HG03196 (cell line): ENCODE results near the gene SPTBN4.
A peak's percentile ranks its signal among the peaks of the same experiment; 100 is the strongest.
"Not testable (repeated sequence)": the region's sequence is repeated elsewhere in the genome, so short reads cannot be mapped to it uniquely, and the experiment has no call there.

ENCODE experiments used
- ATAC-seq: cut with Tn5 transposase; IDR thresholded peaks from one replicate; pipeline ENCODE4 v1.9.1; 2021; ENCODE audit not compliant: unreplicated experiment

SPTBN4 gene

DNA sequence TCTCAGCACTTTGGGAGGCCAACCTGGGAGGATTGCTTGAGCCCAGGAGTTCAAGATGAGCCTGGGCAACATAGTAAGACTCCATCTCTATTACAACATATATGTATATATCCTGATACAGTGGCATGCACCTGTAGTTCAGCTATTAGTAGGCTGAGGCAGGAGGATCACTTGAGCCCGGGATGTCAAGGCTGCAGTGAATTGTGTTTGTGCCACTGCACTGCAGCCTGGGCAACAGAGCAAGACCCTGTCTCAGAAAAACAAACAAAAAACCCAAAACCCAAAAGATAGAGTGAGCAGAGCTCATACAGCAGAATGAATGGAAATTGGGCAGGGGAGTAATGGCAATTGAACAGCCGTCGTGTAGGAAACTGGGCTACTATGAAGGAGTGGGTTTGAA is 92.6 kb downstream of the SPTBN4 start:
- ATAC-seq = no peak

DNA sequence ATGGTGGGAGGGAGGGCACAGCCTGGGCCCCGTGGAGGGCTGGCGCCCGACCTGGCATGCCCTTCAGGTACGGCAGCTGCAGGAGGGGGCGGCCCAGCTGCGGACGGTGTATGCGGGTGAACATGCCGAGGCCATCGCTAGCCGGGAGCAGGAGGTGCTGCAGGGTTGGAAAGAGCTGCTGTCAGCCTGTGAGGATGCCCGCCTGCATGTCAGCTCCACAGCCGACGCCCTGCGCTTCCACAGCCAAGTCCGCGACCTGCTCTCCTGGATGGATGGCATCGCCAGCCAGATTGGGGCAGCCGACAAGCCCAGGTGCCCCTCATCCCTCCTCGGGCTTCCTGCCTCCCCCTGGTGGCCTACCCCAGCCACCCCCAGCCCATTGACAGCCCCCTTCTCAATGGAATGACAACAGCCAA is 93.3 kb downstream of the SPTBN4 start:
- no peak for ATAC-seq

GRCh38 chr19:40561947-40562346 is 95.1 kb downstream of the SPTBN4 start:
- ATAC-seq = no peak

- not testable (repeated sequence) for ATAC-seq
These were observed 97.7 kb downstream of the SPTBN4 start for GRCh38 chr19:40564535-40564934.

DNA sequence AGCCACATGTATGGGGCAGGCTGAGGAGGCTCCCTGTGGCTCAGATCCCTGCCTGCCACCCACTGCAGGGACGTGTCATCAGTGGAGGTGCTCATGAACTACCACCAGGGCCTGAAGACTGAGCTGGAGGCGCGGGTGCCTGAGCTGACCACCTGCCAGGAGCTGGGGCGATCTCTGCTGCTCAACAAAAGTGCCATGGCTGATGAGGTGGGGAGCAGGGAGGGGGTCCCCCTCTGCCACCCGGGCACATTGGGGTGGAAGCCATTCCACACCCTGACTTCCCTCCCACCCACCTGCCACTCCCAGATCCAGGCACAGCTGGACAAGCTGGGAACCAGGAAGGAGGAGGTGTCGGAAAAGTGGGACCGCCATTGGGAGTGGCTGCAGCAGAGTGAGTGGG is 98.6 kb downstream of the SPTBN4 start:
- ATAC-seq = no peak

DNA sequence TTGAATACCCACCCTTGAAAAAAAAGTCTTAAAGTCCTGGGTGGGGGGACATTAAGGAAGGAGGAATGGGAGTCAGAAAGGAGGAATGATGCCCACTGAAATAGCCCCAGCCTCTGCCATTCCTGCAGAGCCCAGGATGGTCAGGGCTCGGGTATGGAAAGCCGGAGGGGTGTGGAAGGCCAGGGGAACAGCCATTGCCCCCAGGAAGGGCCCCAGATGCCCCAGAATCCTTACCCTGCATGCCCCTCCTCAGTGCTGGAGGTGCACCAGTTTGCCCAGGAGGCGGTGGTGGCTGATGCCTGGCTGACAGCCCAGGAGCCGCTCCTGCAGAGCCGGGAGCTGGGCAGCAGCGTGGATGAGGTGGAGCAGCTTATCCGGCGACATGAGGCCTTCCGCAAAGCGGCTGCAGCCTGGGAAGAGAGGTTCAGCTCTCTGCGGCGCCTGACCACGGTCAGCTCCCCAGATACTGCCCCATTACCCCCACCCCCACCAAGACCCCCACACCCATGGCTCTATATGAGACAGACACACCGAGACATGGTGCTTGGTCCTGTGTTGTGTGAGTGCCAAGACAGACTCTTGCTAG is 99.2 kb downstream of the SPTBN4 start:
- no peak for ATAC-seq

DNA sequence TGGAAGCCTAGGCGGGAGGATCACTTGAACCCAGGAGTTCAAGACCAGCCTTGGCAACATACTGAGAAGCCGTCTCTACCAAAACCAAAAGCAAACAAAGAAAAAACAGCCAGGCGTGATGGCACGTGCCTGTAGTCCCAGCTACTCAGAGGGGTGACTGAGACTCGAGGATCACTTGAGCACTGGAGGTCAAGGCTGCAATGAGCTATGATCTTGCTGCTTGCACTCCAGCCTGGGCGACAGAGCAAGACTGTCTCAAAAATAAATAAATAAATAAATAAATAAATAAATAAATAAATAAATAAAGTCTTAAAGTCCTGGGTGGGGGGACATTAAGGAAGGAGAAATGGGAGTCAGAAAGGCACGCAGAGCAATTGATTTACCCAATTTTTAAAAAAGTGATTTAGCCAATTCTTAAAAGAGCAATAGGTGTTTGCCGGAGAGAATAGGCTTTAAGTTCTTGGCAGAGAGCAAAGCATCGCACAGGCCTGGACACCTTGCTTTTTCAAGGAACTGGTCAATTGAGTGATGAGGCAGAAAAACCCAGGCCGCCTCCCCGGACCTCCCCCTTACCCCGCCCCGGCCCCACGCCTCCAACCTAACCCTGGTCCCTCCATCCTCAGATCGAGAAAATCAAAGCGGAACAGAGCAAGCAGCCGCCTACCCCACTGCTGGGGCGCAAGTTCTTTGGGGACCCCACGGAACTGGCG is 100.4 kb downstream of the SPTBN4 start:
- ATAC-seq = no peak

- no peak for ATAC-seq
These were observed 101.1 kb downstream of the SPTBN4 start for GRCh38 chr19:40567750-40568494.

- ATAC-seq = peak; percentile 75
These were observed 103.7 kb downstream of the SPTBN4 start for GRCh38 chr19:40570313-40571004.

GRCh38 chr19:40571005-40571318 is 104.2 kb downstream of the SPTBN4 start:
- ATAC-seq = no peak

DNA sequence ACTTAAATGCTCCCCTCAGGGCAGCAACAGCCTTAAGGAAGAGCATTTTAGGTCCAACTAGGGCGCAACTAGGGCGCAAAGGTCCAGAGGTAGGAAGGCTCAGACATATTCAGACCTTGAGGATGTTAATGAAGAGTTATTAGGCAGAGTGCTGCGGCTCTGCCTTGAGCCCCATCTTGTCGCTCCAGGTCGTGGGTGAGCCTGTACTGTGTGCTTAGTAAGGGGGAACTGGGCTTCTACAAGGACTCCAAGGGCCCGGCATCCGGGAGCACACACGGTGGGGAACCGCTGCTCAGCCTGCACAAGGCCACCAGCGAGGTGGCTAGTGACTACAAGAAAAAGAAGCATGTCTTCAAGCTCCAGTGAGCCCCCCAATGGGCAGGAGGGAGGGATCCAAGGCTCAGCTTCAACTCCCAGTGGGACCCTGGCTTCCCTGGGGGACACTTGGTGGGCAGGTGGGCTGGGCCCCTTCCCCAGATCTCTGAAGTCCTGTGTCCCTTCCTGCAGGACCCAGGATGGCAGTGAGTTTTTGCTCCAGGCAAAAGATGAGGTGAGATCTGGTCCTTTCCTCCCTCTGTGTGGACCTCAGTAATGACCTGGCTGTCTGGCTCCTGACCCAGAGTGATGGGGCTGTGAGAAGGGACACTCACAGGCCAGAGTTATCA is 105.2 kb downstream of the SPTBN4 start:
- ATAC-seq = no peak

- no peak for ATAC-seq
These were observed 108.5 kb downstream of the SPTBN4 start for GRCh38 chr19:40575326-40575725.

DNA sequence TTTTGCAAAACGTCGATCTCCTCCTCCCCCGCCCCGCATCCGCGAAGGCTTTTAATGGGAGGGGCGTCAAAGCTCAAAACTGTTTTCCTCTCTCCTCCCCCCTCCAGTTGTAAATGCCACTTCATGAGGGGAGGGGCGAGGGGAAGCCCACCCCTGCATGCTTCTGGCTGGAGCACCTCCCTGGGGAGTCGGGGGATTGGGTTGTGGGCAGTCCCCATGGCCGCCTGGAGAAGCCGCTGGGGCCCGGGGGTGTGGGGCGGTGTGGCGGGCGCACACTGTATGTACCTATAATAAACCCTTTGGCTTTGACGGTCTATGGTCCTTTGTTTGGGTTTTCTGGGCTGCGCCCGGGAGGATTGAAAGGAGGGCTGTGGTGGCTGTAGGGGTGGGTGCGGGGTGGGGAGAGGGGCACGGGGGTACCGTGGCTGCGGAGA is 109.4 kb downstream of the SPTBN4 start:
- ATAC-seq = peak; percentile 19

DNA sequence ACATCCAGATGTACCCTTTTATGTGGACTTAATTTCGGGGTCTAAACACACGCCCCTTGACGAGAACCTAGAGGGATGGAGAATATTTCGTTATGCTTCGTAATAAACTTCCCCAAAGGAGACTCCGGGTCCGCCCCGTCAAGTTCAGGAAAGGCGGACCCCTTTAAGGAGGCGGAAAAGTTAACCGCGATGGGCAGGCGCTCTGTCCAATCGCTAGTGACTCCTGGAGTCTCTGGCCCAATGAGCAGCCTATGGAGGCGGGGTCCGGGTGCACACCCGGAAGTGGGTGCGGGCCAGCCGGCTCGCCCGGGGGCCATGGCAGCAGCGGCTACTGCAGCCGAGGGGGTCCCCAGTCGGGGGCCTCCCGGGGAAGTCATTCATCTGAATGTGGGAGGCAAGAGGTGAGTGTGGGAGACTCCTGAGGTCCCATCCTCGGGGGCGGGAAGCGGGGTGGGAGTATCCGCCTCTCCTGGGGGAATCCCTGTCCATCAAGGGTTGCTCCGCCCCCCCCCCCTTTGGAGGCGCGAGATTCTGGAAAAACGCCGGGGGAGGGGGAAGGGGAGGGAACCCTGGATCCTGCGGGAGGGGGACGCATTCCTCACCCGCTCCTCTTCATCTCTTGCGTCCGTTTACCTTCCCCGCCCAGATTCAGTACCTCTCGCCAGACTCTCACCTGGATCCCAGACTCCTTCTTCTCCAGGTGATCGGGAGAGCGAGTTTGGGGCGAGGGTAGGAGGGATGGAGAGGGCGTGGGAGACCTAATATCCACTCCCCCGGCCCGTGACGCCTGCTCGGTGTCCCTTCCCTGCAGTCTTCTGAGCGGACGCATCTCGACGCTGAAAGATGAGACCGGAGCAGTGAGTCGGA is 110.0 kb downstream of the SPTBN4 start, which contains the start of gene SHKBP1:
SHKBP1 (plus strand) TSS at position 289 of the 867 bp plus-strand sequence; CDS start at position 316, 27 bp downstream.
- peak; percentile 93 for ATAC-seq

DNA sequence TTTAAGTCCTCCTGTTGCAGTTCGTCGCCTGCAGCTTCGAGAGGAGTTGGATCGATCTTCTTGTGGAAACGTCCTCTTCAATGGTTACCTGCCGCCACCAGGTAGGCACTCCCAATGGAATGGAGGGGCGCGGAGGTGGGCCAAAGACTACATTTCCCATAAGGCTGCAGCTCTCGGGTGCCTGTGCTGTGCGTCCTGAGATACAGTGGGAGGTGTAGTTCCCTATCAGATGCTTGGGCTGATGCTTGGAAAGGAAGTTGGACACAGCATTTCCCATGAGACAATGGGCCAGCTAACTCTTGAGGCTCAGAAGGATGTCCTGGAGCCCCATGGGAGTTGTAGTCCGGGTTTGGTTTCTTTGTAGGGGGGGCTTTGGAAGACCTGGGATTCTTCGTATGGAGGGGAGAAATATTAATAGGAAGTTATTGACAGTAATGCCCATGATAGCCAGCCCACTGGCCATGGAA is 111.7 kb downstream of the SPTBN4 start:
- ATAC-seq = no peak

- ATAC-seq = no peak
These were observed 113.8 kb downstream of the SPTBN4 start for GRCh38 chr19:40580619-40581018.

- no peak for ATAC-seq
These were observed 114.7 kb downstream of the SPTBN4 start for GRCh38 chr19:40581531-40581930.

DNA sequence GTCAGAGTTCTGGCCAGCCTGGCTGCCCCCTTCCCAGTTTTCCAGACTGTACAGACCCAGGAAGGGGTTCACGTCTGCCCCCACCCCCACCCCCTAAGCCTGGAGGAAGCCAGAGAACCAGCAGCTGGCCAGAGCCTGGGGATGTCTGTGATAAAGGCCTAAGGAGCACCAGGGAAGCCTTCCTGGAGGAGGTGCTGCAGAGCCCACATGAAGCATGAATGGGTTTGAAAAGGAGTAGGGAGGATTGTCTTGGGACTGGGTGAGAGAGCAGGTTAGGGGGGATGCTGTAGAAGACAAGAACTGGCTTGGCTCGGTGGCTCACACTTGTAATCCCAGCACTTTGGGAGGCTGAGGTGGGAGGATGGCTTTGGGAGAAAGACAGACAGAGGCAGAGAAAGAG is 115.7 kb downstream of the SPTBN4 start:
- no peak for ATAC-seq

DNA sequence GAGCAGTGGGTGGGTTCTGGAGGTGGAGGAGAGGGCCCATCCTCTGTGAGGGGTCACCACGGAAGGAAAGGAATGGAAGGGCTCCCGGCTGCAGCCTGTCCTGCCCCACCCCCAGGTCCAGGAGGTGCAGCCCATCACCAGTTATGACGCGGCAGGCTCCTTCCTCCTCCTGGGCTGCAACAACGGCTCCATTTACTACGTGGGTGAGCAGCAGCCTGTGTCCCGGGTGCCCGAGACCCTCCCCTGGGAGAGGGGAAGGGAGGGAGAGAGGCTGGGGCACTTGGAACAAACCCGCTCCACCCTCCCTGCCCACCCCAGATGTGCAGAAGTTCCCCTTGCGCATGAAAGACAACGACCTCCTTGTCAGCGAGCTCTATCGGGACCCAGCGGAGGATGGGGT is 116.5 kb downstream of the SPTBN4 start:
- ATAC-seq = no peak

GRCh38 chr19:40584007-40584406 is 117.2 kb downstream of the SPTBN4 start:
- no peak for ATAC-seq
